ENCODE measurements around the gene PROSER1. TPM values are rescaled to one million over a fixed set of nuclear protein-coding genes. Genes with fewer than 3 reads are reported as not detected.

The PROSER1 gene
- total RNA-seq, 1 donor from 2014 or later: 17.9 TPM

Other genes with a start within 250 kb of the PROSER1 start
- gene STOML3, start 47.3 kb downstream of the PROSER1 start, total RNA-seq: not detected in 2 replicates
- gene NHLRC3, start 367 bp upstream of the PROSER1 start, total RNA-seq: 9.8 and 13.4 TPM in 2 replicates